HCT116 (cell line): ENCODE results near the gene APOA5. TPM values are rescaled to one million over a fixed set of nuclear protein-coding genes. Genes with fewer than 3 reads are reported as not detected.

Source experiments
- ATAC-seq: fragments of 200-7000 bp; cut with Tn5 transposase; 2 replicates; pipeline ENCODE4 v1.9.1; 2020; ENCODE audit warnings: mild to moderate bottlenecking, moderate library complexity
- BruUV-seq: library from RNA; stranded (reverse); fragments of 400-500 nt; replicated peaks from 2 replicates; lab custom pipeline; 2021; lab: Mats Ljungman, UMichigan
- CTCF ChIA-PET: fragments of 300-600 bp; sonication (Branson Sonifier 250); formaldehyde crosslinking; loops from one replicate; lab custom pipeline; 2021; ENCODE audit warnings: antibody characterized with exemption; lab: Charles Lee
- POLR2A ChIA-PET: fragments of 300-600, 350-600 bp; sonication (Branson Sonifier 250); formaldehyde crosslinking; loops from one replicate; lab custom pipeline; 2021; ENCODE audit warnings: antibody characterized with exemption; lab: Charles Lee
- RAD21 ChIA-PET, 2 experiments: fragments of 300-600 bp; sonication (Branson Sonifier 250); formaldehyde crosslinking; loops; one replicate each; lab custom pipeline; 2023; ENCODE audit warnings: low total read pairs in 2 of 2; ENCODE audit not compliant: uncharacterized antibody in 2 of 2, unreplicated experiment in 2 of 2, low non-redundant PET in 1 of 2; lab: Charles Lee
- DNase-seq: peaks from one replicate; pipeline ENCODE4 v3.0.0-alpha.2; 2010; ENCODE audit warnings: low read depth, low spot score
- H2AFZ ChIP-seq: fragments of 200-600 bp; shearing (Covaris generic), sonication (generic); 2 replicates; pipeline ENCODE4 v1.6.1; 2017; ENCODE audit warnings: low read depth, mixed run types, mixed read lengths, antibody characterized with exemption, low read length; ENCODE audit not compliant: poor library complexity, severe bottlenecking
- H3K27ac ChIP-seq: 2 replicates; pipeline ENCODE4 v1.5.1; 2012; ENCODE audit warnings: low read depth, low read length
- H3K27me3 ChIP-seq: fragments of 200-600 bp; sonication (generic); 2 replicates; pipeline ENCODE4 v1.6.1; 2016; ENCODE audit warnings: mixed run types, low read length, mixed read lengths; ENCODE audit not compliant: insufficient read depth
- H3K36me3 ChIP-seq, 2 experiments: fragments of 200-500 bp in 1 of 2; fragments of 200-600 bp in 1 of 2; sonication (Bioruptor generic) in 1 of 2; sonication (generic) in 1 of 2; 2 replicates each; pipeline versions ENCODE4 v1.5.1 to v1.6.1; 2014 to 2016; ENCODE audit warnings: low read length in 2 of 2, inconsistent platforms in 1 of 2, mixed read lengths in 1 of 2, mixed run types in 1 of 2; ENCODE audit not compliant: insufficient read depth in 2 of 2, control insufficient read depth in 1 of 2
- H3K4me1 ChIP-seq, 2 experiments: fragments of 200-600 bp in 1 of 2; sonication (generic) in 1 of 2; 2 replicates each; pipeline versions ENCODE4 v1.5.1 to v1.6.1; 2012 to 2017; ENCODE audit warnings: low read length in 2 of 2, inconsistent platforms in 1 of 2, mild to moderate bottlenecking in 1 of 2, mixed read lengths in 1 of 2, mixed run types in 1 of 2, moderate library complexity in 1 of 2; ENCODE audit not compliant: insufficient read depth in 2 of 2, control insufficient read depth in 1 of 2
- H3K4me2 ChIP-seq: fragments of 200-600 bp; sonication (generic); 2 replicates; pipeline ENCODE4 v1.6.1; 2017; ENCODE audit warnings: mixed run types, low read length, mixed read lengths
- H3K4me3 ChIP-seq, 2 experiments: fragments of 200-600 bp in 1 of 2; sonication (generic) in 1 of 2; replicated peaks in 1 of 2; 2 replicates each; pipeline ENCODE4 v1.5.1; 2011 to 2016; ENCODE audit warnings: low read length in 2 of 2, control low read depth in 1 of 2, low read depth in 1 of 2, mild to moderate bottlenecking in 1 of 2, mixed read lengths in 1 of 2, mixed run types in 1 of 2
- H3K79me2 ChIP-seq: fragments of 200-600 bp; sonication (generic); 2 replicates; pipeline ENCODE4 v1.6.1; 2017; ENCODE audit warnings: mild to moderate bottlenecking, mixed run types, low read length, moderate library complexity, mixed read lengths; ENCODE audit not compliant: insufficient read depth
- H3K9ac ChIP-seq: fragments of 200-600 bp; sonication (generic); 2 replicates; pipeline ENCODE4 v1.6.1; 2016; ENCODE audit warnings: low read length, mixed read lengths
- H3K9me2 ChIP-seq: fragments of 200-600 bp; sonication (generic), shearing (Covaris generic); 2 replicates; pipeline ENCODE4 v1.6.1; 2017; ENCODE audit warnings: mixed run types, mild to moderate bottlenecking, moderate library complexity; ENCODE audit not compliant: insufficient read depth
- H3K9me3 ChIP-seq, 2 experiments: fragments of 200-500 bp in 1 of 2; fragments of 200-600 bp in 1 of 2; sonication (Bioruptor generic) in 1 of 2; sonication (generic) in 1 of 2; 2 replicates each; pipeline ENCODE4 v1.6.1; 2014 to 2017; ENCODE audit warnings: low read length in 2 of 2, mixed read lengths in 2 of 2, inconsistent platforms in 1 of 2, low read depth in 1 of 2, mild to moderate bottlenecking in 1 of 2, mixed run types in 1 of 2, moderate library complexity in 1 of 2; ENCODE audit not compliant: control insufficient read depth in 1 of 2, insufficient read depth in 1 of 2
- H4K20me1 ChIP-seq: fragments of 200-600 bp; sonication (generic), shearing (Covaris generic); 2 replicates; pipeline ENCODE4 v1.6.1; 2017; ENCODE audit warnings: mixed run types, mild to moderate bottlenecking, moderate library complexity; ENCODE audit not compliant: insufficient read depth
- CBX3 ChIP-seq: IDR thresholded peaks from 2 replicates; pipeline ENCODE4 v1.6.1; 2012; ENCODE audit warnings: low read depth
- CEBPB ChIP-seq: IDR thresholded peaks from 2 replicates; pipeline ENCODE4 v1.6.1; 2012; ENCODE audit warnings: low read depth
- EGR1 ChIP-seq: IDR thresholded peaks from 2 replicates; pipeline ENCODE4 v1.6.1; 2012; ENCODE audit warnings: low read depth
- ELF1 ChIP-seq: IDR thresholded peaks from 2 replicates; pipeline ENCODE4 v1.6.1; 2012; ENCODE audit warnings: low read depth, borderline replicate concordance
- POLR2A ChIP-seq: IDR thresholded peaks from 2 replicates; pipeline ENCODE4 v1.7.0; 2011; ENCODE audit warnings: borderline replicate concordance; ENCODE audit not compliant: insufficient read depth, insufficient read length; ENCODE audit errors: extremely low read depth
- SIN3A ChIP-seq: IDR thresholded peaks from 2 replicates; pipeline ENCODE4 v1.6.1; 2012; ENCODE audit warnings: low read depth
- SRF ChIP-seq: IDR thresholded peaks from 2 replicates; pipeline ENCODE4 v1.6.1; 2012; ENCODE audit warnings: low read depth
- TCF7L2 ChIP-seq: IDR thresholded peaks from 2 replicates; pipeline ENCODE4 v1.7.0; 2011; ENCODE audit warnings: borderline replicate concordance, inconsistent platforms; ENCODE audit not compliant: insufficient read depth, insufficient read length; ENCODE audit errors: extremely low read depth
- ZFX ChIP-seq: fragments of 450-650 bp; IDR thresholded peaks from 2 replicates; pipeline ENCODE4 v1.6.1; 2017
- ZNF274 ChIP-seq: fragments of 200-500 bp; sonication (Bioruptor generic); IDR thresholded peaks from 2 replicates; pipeline ENCODE4 v1.6.1; 2014; ENCODE audit warnings: mild to moderate bottlenecking, low read depth, low read length, inconsistent platforms
- intact Hi-C: fragments of 100-400 bp; cut with micrococcal nuclease; formaldehyde crosslinking; loops from 2 replicates; pipeline ENCODE4 v1.10.0; 2022
- total RNA-seq: library from RNA; stranded (reverse); gene quantifications from one replicate; pipeline ENCODE4 v1.2.1, GENCODE V29; 2021; ENCODE audit not compliant: unreplicated experiment
- TF ChIP-seq, protein P1 (sequence below): IDR thresholded peaks from 2 replicates; pipeline ENCODE4 v1.6.1; 2011; ENCODE audit warnings: mild to moderate bottlenecking, low read length, moderate library complexity; ENCODE audit not compliant: insufficient replicate concordance; ENCODE audit errors: extremely low read depth
- TF ChIP-seq, protein P2 (sequence below), 3 experiments: fragments of 200-600 bp in 1 of 3; sonication (generic) in 1 of 3; IDR thresholded peaks in 2 of 3; conservative IDR thresholded peaks in 1 of 3; 2 replicates each; pipeline ENCODE4 v1.5.1; 2012 to 2017; ENCODE audit warnings: low read depth in 2 of 3, low read length in 2 of 3, antibody characterized with exemption in 1 of 3, borderline replicate concordance in 1 of 3, control low read depth in 1 of 3, mild to moderate bottlenecking in 1 of 3, mixed read lengths in 1 of 3, mixed run types in 1 of 3, moderate library complexity in 1 of 3; ENCODE audit not compliant: insufficient read depth in 1 of 3
- TF ChIP-seq, protein P3 (sequence below): IDR thresholded peaks from 2 replicates; pipeline ENCODE4 v1.6.1; 2012
- TF ChIP-seq, protein P4 (sequence below): IDR thresholded peaks from 2 replicates; pipeline ENCODE4 v1.6.1; 2012

APOA5 gene
- total RNA-seq, 1 experiment from 2014 or later = 0.12 TPM

DNA sequence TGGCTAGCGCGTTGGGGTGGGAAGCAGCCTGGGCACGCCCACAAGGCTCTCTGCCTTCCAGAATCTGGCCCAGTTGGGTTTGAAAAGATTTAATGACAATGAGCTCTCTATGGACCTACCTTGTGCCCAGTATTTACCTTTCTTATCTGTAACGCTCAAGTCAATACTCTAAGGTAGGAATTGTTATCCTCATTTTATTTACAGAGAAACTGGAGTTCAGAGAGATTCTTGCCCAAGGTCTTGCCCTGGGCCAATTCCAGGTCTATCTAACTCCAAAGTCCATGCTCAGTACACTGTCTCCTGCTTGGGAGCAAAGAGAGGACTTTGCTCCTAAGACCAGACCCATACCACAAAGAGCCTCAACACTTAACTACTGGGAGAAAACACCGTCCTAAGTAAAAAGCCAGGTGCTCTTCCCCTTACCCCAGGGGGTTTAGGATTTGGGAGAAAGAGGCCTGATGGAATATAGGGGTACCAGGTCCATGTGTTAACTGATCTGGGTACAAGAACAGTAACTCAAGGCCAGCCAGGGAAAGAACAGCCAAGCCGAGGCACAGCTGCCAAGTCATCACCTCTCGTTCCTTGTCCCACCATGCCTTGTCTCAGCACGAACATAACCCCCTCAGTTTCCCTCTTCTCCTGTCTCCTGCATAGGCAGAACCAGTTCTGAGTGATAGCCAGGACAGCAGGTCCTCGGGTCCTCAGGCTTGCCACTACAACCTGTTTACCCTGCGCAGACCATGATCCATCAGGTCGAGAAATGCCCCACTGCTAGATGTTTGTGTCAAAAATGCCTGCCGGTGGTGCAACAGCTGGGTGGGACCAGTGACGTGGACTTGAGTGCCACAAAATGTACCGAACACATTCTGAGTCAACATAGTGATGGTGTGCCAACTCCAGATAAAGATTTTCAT, 16.8 kb upstream of the APOA5 start:
- intact Hi-C loops = no loop called here
- H3K27me3 ChIP-seq = no peaks in the 10 kb centered on the region
- ATAC-seq = no peak
- no peak for TF ChIP-seq ZNF274
- TF ChIP-seq, all 23 proteins: peak for 0
- RAD21 ChIA-PET = no interaction called here
- Histone ChIP-seq H3K4me2 (no peak overlapping the region), H3K27ac (no peak overlapping the region), H3K36me3 (no peaks in the 10 kb centered on the region), H3K9ac (no peak overlapping the region), H4K20me1 (no peaks in the 10 kb centered on the region), H3K79me2 (no peaks in the 10 kb centered on the region), H3K4me1 (no peaks in the 10 kb centered on the region), H3K9me3 (no peaks in the 10 kb centered on the region), H3K4me3 (no peak overlapping the region), H2AFZ (no peak overlapping the region), H3K9me2 (no peaks in the 10 kb centered on the region)
- POLR2A ChIA-PET = no interaction called here
- CTCF ChIA-PET = no interaction called here
- BruUV-seq = no TSS peak
- DNase-seq = no peak

DNA sequence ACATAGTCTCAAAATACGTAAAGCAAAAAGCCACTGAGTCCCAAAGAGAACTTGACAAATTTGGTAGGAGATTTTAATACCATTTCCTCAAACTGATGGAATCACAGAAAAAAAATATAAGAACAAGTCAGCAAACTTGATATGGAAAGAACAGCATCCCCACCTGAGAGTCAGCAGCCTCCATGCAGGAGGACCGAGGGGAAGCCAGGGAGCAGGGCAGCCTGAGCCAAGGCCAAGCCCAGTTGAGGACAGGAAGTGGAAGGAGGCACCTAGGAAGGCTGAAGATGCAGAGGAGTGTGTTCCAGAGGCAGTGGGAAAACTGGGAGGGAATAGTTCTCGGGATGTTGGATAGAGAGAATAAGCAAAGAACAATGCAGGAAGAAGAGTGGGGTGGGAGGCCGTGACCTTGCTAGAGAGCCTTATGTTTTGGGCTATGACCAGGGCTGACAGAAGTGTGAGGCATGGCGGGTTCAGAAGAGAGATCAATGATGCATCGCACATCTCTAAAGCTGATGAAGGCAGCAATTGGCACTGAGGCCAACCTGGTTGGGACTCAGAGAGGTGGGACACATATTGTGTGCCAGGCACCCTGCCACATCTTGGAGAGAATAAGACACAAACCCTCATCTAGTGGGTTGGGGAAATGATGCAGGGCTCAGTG, 16.1 kb upstream of the APOA5 start:
- no peak overlapping the region for H3K9ac ChIP-seq
- ChIA-PET CTCF (no interaction called here), RAD21 (no interaction called here), POLR2A (no interaction called here)
- H3K27me3 ChIP-seq = no peaks in the 10 kb centered on the region
- DNase-seq (no peak), ATAC-seq (no peak)
- H3K79me2 ChIP-seq = no peaks in the 10 kb centered on the region
- no peak overlapping the region for H3K4me2 ChIP-seq
- no peaks in the 10 kb centered on the region for H3K4me1 ChIP-seq
- BruUV-seq = no TSS peak
- H2AFZ ChIP-seq = no peak overlapping the region
- H3K9me2 ChIP-seq = no peaks in the 10 kb centered on the region
- H3K27ac ChIP-seq = no peak overlapping the region
- intact Hi-C loops = no loop called here
- H3K36me3 ChIP-seq = no peaks in the 10 kb centered on the region
- no peak overlapping the region for H3K4me3 ChIP-seq
- no peaks in the 10 kb centered on the region for H3K9me3 ChIP-seq
- no peaks in the 10 kb centered on the region for H4K20me1 ChIP-seq
- no peak for TF ChIP-seq ELF1
- TF ChIP-seq, protein P1, sequence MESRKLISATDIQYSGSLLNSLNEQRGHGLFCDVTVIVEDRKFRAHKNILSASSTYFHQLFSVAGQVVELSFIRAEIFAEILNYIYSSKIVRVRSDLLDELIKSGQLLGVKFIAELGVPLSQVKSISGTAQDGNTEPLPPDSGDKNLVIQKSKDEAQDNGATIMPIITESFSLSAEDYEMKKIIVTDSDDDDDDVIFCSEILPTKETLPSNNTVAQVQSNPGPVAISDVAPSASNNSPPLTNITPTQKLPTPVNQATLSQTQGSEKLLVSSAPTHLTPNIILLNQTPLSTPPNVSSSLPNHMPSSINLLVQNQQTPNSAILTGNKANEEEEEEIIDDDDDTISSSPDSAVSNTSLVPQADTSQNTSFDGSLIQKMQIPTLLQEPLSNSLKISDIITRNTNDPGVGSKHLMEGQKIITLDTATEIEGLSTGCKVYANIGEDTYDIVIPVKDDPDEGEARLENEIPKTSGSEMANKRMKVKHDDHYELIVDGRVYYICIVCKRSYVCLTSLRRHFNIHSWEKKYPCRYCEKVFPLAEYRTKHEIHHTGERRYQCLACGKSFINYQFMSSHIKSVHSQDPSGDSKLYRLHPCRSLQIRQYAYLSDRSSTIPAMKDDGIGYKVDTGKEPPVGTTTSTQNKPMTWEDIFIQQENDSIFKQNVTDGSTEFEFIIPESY = no peak
- TF ChIP-seq POLR2A = no peak
- TF ChIP-seq SRF = no peak
- no peak for TF ChIP-seq ZFX
- TF ChIP-seq, protein P2, sequence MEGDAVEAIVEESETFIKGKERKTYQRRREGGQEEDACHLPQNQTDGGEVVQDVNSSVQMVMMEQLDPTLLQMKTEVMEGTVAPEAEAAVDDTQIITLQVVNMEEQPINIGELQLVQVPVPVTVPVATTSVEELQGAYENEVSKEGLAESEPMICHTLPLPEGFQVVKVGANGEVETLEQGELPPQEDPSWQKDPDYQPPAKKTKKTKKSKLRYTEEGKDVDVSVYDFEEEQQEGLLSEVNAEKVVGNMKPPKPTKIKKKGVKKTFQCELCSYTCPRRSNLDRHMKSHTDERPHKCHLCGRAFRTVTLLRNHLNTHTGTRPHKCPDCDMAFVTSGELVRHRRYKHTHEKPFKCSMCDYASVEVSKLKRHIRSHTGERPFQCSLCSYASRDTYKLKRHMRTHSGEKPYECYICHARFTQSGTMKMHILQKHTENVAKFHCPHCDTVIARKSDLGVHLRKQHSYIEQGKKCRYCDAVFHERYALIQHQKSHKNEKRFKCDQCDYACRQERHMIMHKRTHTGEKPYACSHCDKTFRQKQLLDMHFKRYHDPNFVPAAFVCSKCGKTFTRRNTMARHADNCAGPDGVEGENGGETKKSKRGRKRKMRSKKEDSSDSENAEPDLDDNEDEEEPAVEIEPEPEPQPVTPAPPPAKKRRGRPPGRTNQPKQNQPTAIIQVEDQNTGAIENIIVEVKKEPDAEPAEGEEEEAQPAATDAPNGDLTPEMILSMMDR (IDR thresholded peaks at IDR 0.05 in 2 of 3, conservative IDR thresholded peaks at IDR 0.05 in 1 of 3; ENCODE audit: borderline replicate concordance in 1 of 3, insufficient read depth in 1 of 3, low read depth in 2 of 3, low read length in 2 of 3) = no peak
- no peak for TF ChIP-seq CEBPB
- TF ChIP-seq TCF7L2 = no peak
- TF ChIP-seq, protein P3, sequence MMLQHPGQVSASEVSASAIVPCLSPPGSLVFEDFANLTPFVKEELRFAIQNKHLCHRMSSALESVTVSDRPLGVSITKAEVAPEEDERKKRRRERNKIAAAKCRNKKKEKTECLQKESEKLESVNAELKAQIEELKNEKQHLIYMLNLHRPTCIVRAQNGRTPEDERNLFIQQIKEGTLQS = no peak
- TF ChIP-seq, protein P4, sequence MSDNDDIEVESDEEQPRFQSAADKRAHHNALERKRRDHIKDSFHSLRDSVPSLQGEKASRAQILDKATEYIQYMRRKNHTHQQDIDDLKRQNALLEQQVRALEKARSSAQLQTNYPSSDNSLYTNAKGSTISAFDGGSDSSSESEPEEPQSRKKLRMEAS = no peak
- TF ChIP-seq EGR1 = no peak
- TF ChIP-seq CBX3 = no peak
- TF ChIP-seq SIN3A = no peak
